Transverse colon (tissue), 4 donors: ENCODE measurements around the gene CTU1. TPM values are rescaled to one million over a fixed set of nuclear protein-coding genes. Genes with fewer than 3 reads are reported as not detected.

Experiments
- DNase-seq: peaks from one replicate; pipeline ENCODE4 v3.0.0-alpha.2; 2019
- H3K27ac ChIP-seq, 4 donors: fragments of 200-600 bp; sonication (generic); 2 replicates each; pipeline ENCODE4 v1.5.1; 2016 to 2018; ENCODE audit warnings: inconsistent platforms in 4 of 4
- H3K27me3 ChIP-seq: fragments of 200-600 bp; sonication (generic); 2 replicates; pipeline ENCODE4 v1.5.1; 2017; ENCODE audit warnings: inconsistent platforms
- H3K36me3 ChIP-seq, 4 donors: fragments of 200-600 bp; sonication (generic); 2 replicates each; pipeline ENCODE4 v1.5.1; 2017 to 2019; ENCODE audit warnings: inconsistent platforms in 4 of 4
- H3K4me1 ChIP-seq, 4 donors: fragments of 200-600 bp; sonication (generic); 2 replicates each; pipeline ENCODE4 v1.5.1; 2017 to 2020; ENCODE audit warnings: inconsistent platforms in 4 of 4
- H3K4me3 ChIP-seq, 4 donors: fragments of 200-600 bp; sonication (generic); 1 replicate in 1 of 4; 2 replicates in 3 of 4; pipeline versions ENCODE4 v1.5.1 to v1.6.1; 2017 to 2019; ENCODE audit warnings: inconsistent platforms in 4 of 4
- H3K9me3 ChIP-seq, 2 donors: fragments of 200-600 bp; sonication (generic); 2 replicates each; pipeline ENCODE4 v1.5.1; 2017 to 2019; ENCODE audit warnings: inconsistent platforms in 2 of 2
- EP300 ChIP-seq: sonication (generic); formaldehyde crosslinking; IDR thresholded peaks from one replicate; pipeline ENCODE4 v1.6.1; 2017; ENCODE audit warnings: antibody characterized with exemption, low read depth
- POLR2A ChIP-seq: fragments of 450-650 bp; IDR thresholded peaks from one replicate; pipeline ENCODE4 v1.6.1; 2016; ENCODE audit warnings: antibody characterized with exemption, mild to moderate bottlenecking, moderate library complexity
- POLR2AphosphoS5 ChIP-seq, 3 donors: sonication (generic); formaldehyde crosslinking; IDR thresholded peaks; one replicate each; pipeline ENCODE4 v1.6.1; 2016; ENCODE audit warnings: antibody characterized with exemption in 3 of 3
- whole genome bisulfite sequencing, 2 donors: methylation state at CpG; one replicate each; pipeline ENCODE4 v1.1.5; 2018; ENCODE audit warnings: low coverage in 1 of 2; 5-methylcytosine and 5-hydroxymethylcytosine counted together
- in situ Hi-C, 4 donors: fragments of 200-750 bp; cut with MboI; loops; one replicate each; pipeline versions ENCODE4 v1.15.0 to v1.15.1; 2017; ENCODE audit warnings: low sequenced_read_pairs in 3 of 4, low pct_ligation_motif_present in 1 of 4, low pct_unique_long_range_greater_than_20kb in 1 of 4
- intact Hi-C: fragments of 100-400 bp; cut with DNase I; formaldehyde crosslinking; loops from one replicate; pipeline ENCODE4 v1.15.1; 2023; ENCODE audit warnings: low total_unique reads
- total RNA-seq, 4 donors: library from RNA; depleted of rRNA; stranded (reverse); fragments of >200 nt; gene quantifications; one replicate each; pipeline ENCODE4 v1.1.0, GENCODE V29; 2016
- TF ChIP-seq, protein P1 (sequence below), 5 experiments: fragments of 200-600 bp in 3 of 5; fragments of 450-650 bp in 2 of 5; sonication (generic) in 3 of 5; IDR thresholded peaks; 1 replicate in 2 of 5; 2 replicates in 3 of 5; pipeline ENCODE4 v1.5.1; 2016 to 2017; ENCODE audit warnings: antibody characterized with exemption in 5 of 5, inconsistent platforms in 3 of 5, mild to moderate bottlenecking in 2 of 5, moderate library complexity in 1 of 5

CTU1 gene
- total RNA-seq, 4 donors from 2014 or later: 3.4 to 35.4 (median 7.3) TPM

GRCh38 chr19:51137792-51138425, 29.7 kb upstream of the CTU1 start:
- H3K4me1 ChIP-seq: no peaks in the 10 kb centered on the region
- no peak overlapping the region for H3K4me3 ChIP-seq
- in situ Hi-C loops: no loop called here
- peaks cover 14% of the 10 kb centered on the region for H3K27me3 ChIP-seq
- no peak for DNase-seq
- H3K27ac ChIP-seq: peak overlapping the region; percentile 41 to 63 (median 52)
- 64 to 74% methylated on average over 4 to 8 of the region's 9 CpGs for WGBS, 2 donors
- no peaks in the 10 kb centered on the region for H3K36me3 ChIP-seq
- H3K9me3 ChIP-seq: no peaks in the 10 kb centered on the region
- TF ChIP-seq POLR2AphosphoS5 (IDR thresholded peaks at IDR 0.05): no peak
- TF ChIP-seq EP300: no peak
- TF ChIP-seq, protein P1, sequence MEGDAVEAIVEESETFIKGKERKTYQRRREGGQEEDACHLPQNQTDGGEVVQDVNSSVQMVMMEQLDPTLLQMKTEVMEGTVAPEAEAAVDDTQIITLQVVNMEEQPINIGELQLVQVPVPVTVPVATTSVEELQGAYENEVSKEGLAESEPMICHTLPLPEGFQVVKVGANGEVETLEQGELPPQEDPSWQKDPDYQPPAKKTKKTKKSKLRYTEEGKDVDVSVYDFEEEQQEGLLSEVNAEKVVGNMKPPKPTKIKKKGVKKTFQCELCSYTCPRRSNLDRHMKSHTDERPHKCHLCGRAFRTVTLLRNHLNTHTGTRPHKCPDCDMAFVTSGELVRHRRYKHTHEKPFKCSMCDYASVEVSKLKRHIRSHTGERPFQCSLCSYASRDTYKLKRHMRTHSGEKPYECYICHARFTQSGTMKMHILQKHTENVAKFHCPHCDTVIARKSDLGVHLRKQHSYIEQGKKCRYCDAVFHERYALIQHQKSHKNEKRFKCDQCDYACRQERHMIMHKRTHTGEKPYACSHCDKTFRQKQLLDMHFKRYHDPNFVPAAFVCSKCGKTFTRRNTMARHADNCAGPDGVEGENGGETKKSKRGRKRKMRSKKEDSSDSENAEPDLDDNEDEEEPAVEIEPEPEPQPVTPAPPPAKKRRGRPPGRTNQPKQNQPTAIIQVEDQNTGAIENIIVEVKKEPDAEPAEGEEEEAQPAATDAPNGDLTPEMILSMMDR (IDR thresholded peaks at IDR 0.05): no peak
- no peak for TF ChIP-seq POLR2A
- intact Hi-C loops: no loop called here

DNA sequence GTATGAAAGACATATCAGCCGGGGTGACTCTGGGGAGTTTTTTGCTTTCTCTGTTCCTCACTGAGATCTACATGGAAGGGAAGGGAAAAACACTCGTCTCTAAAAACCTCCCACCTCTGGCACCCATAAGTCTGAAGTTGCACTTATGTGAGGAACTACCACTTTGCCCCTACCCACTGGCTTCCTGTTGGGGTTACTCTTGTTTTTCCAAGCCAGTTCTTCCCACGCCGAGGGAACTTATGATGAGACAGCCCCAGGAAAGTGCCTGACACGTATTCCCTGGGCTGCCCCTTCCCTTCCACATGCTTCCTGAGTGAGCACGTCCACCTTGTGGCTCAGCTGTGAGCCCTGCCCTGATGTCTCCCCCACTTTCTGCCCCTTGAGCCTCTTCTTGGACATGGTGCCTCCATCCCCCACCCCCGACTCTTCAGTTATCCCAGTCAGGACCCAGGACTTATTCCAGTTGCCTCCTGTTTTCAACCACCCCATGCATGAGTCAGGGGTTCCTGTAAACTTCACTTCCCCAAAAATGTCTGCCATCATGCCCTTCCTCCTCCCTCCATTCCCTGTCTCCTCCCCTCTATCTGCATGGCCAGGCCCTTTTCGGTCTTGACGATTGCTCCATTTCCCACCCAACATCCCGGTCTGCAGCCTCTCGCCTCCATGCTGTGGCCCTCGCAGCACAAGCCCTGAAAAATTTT, 28.8 kb upstream of the CTU1 start:
- Histone ChIP-seq H3K27ac (peak overlapping the region; percentile 41 to 63 (median 52)), H3K9me3 (no peaks in the 10 kb centered on the region), H3K4me3 (no peak overlapping the region), H3K4me1 (no peaks in the 10 kb centered on the region), H3K36me3 (no peaks in the 10 kb centered on the region), H3K27me3 (peaks cover 10% of the 10 kb centered on the region)
- no peak for DNase-seq
- 63 to 71% methylated on average over 6 to 12 of the region's 12 CpGs for WGBS, 2 donors
- in situ Hi-C loops (no loop called here), intact Hi-C loops (no loop called here)
- TF ChIP-seq EP300 (no peak), POLR2A (no peak), POLR2AphosphoS5 (IDR thresholded peaks at IDR 0.05) (no peak)
- TF ChIP-seq, protein P1 (IDR thresholded peaks at IDR 0.05): no peak

GRCh38 chr19:51135986-51136762, 28.0 kb upstream of the CTU1 start:
- Histone ChIP-seq H3K4me1 (no peaks in the 10 kb centered on the region), H3K9me3 (no peaks in the 10 kb centered on the region), H3K36me3 (no peaks in the 10 kb centered on the region), H3K27me3 (peaks cover 10% of the 10 kb centered on the region), H3K27ac (peak overlapping the region in 2 of 4 donors; percentile 40 to 55), H3K4me3 (no peak overlapping the region)
- in situ Hi-C loops: no loop called here
- 69 to 100% methylated on average over 1 to 8 of the region's 8 CpGs for WGBS, 2 donors
- intact Hi-C loops: no loop called here
- TF ChIP-seq POLR2AphosphoS5 (IDR thresholded peaks at IDR 0.05) (no peak), POLR2A (no peak), EP300 (no peak)
- TF ChIP-seq, protein P1 (IDR thresholded peaks at IDR 0.05): no peak
- DNase-seq: no peak

DNA sequence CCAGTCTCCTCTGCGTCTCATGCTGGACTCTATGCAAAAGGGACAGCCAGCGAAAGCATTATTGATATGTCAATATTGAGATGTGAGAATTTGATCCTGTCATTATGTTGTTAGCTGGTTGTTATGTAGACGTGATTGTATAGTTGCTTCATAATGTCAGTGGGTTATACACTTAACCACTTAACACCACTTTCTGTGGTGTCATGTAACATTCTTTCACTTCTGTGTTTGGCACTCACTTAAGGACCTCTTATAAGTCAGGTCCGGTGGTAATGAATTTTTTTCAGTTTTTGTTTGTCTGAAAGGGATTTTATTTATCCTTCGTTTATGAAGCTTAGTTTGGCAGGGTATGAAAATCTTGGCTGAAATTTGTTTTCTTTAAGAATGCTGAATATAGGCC, 26.8 kb upstream of the CTU1 start:
- no peak for DNase-seq
- Histone ChIP-seq H3K9me3 (no peaks in the 10 kb centered on the region), H3K4me3 (no peak overlapping the region), H3K27me3 (peaks cover 10% of the 10 kb centered on the region), H3K27ac (no peak overlapping the region), H3K4me1 (no peaks in the 10 kb centered on the region), H3K36me3 (no peaks in the 10 kb centered on the region)
- intact Hi-C loops: no loop called here
- 57% methylated on average over 5 of the region's 5 CpGs for whole genome bisulfite sequencing, 2 donors
- no peak for TF ChIP-seq POLR2A
- no peak for TF ChIP-seq EP300
- no peak for TF ChIP-seq POLR2AphosphoS5 (IDR thresholded peaks at IDR 0.05)
- TF ChIP-seq, protein P1 (IDR thresholded peaks at IDR 0.05): no peak
- in situ Hi-C loops: no loop called here
